Measurements from ENCODE around the gene LRRC49.
"Not testable (repeated sequence)": the region's sequence is repeated elsewhere in the genome, so short reads cannot be mapped to it uniquely, and the experiment has no call there.

LRRC49 gene

DNA sequence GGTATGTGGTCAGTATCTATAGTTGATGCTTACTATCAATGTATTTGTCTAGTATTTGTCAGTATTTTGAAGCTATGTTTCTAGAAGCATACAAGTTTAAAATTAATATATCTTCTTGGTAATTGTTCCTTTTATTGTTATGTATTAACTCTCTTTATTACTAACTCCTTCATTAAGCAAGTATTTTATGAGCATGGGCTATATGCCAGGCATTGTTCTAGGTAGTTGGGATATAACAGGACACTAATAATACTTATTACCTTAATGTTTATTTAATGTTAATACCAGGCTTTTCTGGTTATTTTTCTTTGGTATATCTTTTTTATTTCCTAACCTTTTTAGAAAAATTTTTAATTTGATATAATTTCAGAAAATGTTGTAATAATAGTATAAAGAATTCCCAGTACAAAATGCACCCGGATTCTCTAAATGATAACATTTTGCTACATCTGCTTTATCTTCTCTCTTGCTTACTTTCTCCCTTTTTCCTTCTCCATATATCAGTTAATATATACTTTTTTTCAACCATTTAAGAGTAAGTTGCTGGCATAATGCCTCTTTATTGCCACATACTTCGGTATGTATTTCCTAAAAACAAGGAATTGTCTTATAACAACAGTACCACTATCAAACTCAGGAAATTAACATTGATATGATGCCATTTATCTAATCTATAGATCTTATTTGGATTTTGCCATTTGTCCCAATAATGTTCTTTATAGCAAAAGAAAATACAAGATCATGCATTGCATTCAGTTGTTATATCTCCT lies 30.9 kb downstream of the LRRC49 start:
- DNase-seq (ENCODE audit: low read depth in 2 of 2), result no peak

DNA sequence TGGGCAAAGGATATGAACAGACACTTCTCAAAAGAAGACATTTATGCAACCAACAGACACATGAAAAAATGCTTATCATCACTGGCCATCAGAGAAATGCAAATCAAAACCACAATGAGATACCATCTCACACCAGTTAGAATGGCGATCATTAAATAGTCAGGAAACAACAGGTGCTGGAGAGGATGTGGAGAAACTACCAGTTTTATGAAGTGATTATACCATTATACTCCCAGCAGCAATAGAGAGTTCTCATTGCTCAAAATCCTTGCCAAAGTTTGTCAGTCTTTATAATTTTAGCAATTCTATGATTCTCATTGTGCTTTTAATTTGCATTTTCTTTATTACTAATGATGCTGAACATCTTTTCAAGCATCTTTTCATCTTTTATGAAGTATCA lies 34.3 kb downstream of the LRRC49 start:
- DNase-seq (ENCODE audit: low read depth in 2 of 2), result not testable (repeated sequence)

DNA sequence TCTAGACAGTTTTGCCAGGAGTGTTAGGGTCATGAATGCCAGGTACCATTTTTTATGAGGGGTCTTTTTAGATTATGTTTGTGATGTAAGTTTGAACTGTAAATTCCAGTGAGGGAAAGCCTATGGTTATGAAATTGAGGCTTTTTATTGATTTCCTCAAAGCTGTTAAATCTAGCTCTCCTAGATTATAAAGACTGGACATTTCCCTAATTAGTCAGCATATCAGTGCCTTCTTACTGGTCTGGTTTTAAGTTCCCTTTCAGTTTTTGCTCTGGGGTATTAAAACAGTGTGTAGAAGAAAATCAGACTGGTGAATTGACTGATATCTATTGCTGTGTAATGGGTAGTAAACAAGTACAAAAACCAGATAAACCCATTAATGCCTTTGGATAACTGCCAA lies 39.2 kb downstream of the LRRC49 start:
- no peak for DNase-seq (ENCODE audit: low read depth in 2 of 2)

DNA sequence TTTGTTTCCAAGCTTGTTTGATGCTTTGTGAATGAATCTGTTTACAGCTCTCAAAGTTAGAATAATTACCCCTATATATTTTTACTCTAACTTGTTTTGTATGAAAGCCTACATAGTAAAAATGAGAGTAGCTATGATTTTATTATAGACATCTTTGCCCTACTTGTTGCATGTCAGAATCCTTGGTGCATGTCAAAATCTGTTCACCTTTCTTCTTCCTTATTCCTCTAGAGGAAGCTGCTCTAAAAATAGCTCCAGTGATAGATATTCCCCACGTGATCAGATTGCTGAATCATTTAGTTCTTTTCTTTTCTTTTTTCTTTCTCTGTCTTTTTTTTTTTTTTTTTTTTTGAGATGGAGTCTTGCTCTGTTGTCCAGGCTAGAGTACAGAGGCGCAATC lies 39.8 kb downstream of the LRRC49 start:
- no peak for DNase-seq (ENCODE audit: low read depth in 2 of 2)

DNA sequence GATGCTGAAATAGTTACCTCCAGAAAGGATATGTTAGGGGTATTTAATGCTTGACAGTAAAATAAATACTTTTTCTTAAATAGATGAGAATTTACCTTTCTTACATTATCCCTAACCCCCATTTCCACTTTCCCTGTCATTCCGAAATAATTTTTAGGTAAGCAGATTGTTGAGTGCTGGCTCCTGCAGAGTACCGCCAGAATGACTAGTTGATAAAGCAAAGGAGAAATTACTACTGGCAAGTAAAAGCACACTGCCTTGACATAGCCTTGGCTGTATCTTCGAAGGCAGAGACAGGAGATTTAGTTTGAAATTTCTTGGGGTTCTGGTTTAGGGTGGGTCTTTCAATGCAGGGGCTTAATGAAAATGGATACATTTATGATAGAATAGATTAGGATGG lies 40.8 kb downstream of the LRRC49 start:
- no peak for DNase-seq (ENCODE audit: low read depth in 2 of 2)

DNA sequence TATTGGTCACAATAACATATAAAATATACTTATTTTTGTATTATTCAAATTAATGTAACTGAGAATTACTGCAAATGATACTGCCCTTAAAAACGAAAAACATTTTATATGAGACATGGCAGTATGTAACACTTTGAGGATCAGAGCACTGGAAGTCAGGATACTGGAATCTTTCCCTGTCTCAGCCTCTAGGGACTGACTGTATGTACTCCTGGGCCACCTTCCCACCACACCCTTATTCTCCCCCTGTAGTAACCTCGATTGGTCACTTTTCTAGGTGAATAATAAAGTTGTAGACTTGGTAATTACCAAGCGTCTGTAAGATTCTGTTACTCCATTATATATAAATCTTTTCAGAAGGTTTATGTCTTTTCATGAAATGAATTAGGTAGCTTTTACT lies 43.0 kb downstream of the LRRC49 start:
- DNase-seq (ENCODE audit: low read depth in 2 of 2), result no peak

DNA sequence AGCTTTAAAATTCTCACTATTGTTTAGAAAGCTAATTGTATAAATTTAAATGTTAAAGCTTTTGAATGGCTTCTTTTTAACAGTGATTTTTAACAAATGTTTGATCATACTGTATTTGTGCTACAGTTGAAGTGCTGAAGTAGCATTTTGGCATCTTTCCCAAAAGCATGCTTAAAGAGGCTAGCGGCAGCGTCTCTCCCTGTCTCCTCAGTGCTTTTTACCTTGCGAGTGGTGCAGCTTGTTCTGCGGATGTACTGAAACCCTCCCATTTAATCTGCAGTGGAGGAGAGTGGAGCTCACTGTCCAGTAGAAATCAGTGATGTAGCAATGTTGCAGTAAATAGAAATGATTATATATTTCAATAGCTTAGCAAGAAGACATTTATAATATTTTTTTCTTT lies 43.7 kb downstream of the LRRC49 start:
- DNase-seq (ENCODE audit: low read depth in 2 of 2), result no peak

DNA sequence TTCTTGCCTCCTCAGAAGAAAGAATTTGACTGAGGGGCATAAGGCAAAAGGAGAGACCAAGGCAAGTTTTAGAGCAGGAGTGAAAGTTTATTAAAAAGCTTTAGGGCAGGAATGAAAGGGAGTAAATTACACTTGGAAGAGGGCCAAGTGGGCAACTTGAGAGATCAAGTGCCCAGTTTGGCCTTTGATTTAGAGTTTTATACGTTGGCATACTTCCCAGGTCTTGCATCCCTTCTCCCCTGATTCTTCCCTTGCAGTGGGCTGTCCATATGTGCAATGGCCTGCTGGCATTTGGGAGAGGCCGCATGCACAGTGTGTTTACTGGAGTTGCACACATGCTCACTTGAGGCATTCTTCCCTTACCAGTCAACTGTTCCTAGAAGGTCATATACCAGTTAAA lies 50.7 kb downstream of the LRRC49 start:
- not testable (repeated sequence) for DNase-seq (ENCODE audit: low read depth in 2 of 2)

DNA sequence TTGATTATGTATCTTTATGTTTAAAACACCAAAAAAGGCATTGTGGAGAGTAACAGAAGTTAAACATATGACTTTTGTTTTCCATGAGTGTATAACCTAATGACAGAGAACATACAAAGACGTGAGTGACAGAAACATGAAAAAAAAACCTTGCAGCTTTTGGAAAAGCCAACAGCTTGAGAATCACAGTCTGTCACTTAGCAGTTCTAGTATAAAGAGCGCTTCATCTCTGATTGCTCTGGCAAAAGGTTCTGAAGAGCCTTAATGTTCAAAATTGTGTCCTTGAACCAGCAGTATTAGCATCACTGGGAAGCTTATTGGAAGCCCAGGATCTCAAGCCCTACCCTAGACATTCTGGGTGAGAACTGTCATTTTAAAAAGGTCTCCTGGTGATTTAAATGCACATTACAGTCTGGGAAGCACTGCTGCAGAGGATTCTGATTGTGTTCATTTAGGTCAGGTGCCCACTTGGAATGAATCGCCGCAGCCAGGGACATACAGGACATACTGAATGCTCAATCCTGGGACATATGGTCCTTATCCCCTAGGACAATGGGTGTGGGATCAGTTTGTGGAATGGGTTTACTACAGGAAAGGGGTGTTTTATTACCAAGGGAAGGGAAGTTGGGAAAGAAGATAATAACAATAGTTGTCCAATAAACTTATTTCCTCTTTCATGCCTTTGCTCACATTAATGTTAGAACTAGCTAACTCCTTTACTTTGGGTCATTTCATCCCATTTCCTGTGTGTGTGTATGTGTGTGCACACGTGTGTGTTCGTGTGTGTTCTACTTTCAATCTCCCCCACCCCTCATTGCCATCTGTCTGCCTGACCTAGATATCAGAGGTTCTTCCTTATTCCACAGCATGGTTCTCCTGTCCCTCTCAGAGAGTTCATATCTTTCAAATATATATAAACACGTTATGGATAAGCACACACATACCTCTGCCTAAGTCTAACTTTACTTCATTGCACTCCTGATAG lies 55.0 kb downstream of the LRRC49 start:
- no peak for DNase-seq (ENCODE audit: low read depth in 2 of 2)

DNA sequence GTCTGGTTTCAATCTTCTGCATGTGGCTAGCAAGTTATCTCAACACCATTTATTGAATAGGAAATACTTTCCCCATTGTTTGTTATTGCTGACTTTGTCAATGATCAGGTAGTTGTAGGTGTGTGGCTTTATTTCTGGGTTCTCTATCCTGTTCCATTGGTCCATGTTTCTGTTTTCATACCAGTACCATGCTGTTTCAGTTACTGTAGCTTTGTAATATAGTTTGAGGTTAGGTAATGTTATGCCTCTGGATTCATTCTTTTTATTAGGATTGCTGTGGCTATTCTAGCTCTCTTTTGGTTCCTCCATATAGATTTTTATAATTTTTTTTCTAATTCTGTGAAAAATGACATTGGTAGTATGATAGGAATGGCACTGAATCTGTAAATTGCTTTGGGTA lies 58.3 kb downstream of the LRRC49 start:
- DNase-seq (ENCODE audit: low read depth in 2 of 2), result no peak

DNA sequence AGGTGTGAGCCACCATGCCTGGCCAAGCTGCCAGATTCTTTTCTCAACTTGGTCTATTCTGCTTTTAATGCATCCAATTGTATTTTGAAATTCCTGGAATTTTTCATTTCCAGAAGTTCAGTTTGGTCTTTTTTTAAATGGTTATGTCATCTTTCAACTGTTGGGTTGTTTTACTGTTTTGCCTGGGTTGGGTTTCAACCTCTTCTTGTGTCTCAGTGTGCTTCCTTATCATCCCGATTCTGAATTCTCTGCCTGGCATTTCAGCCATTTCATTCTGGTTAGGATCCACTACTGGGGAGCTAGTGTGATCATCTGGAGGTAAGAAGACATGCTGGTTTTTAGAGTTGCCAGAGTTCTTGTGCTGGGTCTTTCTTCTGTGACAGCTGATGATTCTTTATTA lies 61.5 kb downstream of the LRRC49 start:
- no peak for DNase-seq (ENCODE audit: low read depth in 2 of 2)

DNA sequence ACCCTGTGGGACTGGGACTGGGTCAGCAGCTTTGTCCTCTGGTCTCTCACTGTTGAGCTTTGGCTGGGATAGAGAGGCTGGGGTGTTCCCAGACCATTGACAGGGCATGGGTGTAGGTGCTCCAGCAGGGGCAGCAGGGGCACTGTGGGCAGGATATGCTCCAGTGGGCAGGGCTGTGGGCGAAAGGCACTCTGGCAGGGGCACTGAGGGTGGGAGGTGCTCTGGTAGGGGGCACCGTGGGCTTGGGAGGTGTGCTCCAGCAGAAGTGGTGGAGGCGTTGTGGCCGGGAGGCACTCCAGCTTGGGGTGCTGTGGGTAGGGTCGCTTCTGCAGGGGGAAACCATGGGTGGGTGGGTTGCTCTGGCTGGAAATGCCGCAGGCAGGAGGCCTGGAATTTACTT lies 62.1 kb downstream of the LRRC49 start:
- no peak for DNase-seq (ENCODE audit: low read depth in 2 of 2)

DNA sequence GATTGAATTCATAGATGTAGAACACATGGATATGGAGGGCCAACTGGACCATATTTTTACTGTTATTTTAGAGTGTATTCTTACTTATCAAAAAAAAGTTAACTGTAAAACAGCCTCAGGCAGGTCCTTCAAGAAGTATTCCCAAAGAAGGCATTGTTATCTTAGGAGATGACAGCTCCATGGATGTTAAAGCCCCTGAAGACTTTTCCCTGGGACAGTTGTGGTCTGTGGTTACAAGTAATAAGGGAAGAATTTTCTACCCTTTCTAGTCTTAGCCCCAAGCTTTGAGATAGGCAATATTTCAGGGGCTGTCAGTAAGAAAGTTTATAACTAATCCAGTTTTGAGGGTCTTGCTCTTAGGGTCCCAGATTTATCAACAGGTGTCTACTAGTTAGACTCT lies 62.5 kb downstream of the LRRC49 start:
- no peak for DNase-seq (ENCODE audit: low read depth in 2 of 2)

DNA sequence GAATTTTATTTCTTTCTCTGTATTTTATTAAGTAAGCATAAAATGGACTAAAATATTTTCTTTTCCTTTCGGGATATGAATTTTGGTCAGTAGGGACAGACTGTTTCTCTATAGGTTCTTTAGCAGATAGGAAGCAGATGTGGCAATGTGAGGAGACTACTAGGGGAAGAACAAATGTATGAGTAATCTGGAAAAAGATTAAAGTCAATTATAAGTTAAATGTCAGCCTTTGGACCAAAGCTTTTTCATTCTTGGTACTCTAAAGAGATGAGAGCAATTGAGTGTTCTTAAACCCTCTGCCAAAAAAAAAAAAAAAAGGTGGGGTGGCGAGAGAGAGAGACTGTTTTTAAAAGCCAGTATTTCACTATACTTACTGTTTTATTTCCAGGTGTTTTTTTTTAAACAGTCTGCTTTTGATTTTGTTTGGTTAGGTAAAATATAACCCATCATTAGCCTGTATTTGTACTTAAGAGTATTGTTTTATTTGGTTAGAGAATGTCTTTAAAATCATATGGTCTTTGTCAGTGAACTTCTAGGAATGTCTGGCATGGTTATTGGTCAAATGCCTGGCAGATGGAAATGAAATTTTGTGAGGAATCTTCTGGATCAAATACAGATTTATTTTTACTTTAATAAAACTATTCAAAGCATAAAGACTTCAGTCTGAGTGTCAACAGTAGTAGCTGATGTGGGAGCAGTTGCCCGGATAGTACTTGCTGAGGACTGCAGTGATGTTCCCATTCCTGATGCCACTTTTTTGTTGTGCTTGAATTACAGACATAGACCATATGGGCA lies 63.8 kb downstream of the LRRC49 start:
- no peak for DNase-seq (ENCODE audit: low read depth in 2 of 2)

DNA sequence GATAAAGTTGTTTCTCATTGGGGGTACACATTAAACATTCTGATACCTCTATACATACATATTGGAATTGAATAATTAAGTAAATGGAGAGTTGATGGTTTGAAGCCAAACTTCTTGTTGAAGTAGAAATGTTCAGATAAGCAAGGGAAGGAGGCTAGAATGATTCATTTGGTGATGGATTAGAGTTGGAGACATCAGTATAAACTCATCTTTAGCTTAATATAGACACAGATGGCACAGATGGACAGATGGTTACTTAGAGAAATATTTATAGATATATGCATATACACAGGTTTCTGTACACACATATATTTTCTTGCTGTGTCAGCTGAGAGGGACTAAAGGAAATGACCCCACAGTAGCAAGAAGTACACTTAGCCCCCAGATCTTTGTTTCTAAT lies 69.5 kb downstream of the LRRC49 start:
- DNase-seq (ENCODE audit: low read depth in 2 of 2), result no peak

DNA sequence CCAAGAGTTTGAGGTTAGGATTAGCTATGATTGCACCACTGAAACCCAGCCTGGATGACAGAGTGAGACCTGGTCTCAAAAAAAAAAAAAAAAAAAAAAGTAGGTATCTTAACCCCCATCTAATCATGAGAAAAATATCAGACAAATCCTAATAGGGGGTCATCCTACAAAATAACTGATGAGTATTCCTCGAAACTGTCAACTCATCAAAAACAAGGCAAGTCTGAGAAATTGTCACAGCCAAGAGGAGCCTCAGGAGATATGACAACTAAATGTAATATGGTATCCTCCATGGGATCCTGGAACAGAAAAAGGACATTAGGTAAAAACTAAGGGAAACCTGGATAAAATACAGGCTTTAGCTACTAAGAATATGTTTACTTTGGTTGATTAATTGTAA lies 70.6 kb downstream of the LRRC49 start:
- no peak for DNase-seq (ENCODE audit: low read depth in 2 of 2)

DNA sequence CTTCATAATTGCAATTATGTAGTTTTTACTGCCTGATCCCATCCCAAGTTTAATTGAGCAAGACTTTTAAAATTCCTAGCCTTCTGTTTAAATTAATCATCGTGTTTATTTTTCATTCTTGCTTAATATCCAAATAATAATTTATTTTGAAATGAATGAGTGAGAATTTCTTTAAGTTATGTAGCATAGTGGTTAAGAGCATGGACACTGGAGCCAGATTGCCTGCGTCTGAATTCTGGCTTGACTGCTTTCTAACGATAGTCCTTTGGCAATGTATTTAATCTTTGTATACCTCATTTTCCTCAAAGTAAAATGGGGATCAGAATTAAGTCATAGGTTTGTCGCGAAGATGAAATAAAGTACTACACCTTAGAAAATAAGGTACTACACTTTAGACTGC lies 71.4 kb downstream of the LRRC49 start:
- no peak for DNase-seq (ENCODE audit: low read depth in 2 of 2)

DNA sequence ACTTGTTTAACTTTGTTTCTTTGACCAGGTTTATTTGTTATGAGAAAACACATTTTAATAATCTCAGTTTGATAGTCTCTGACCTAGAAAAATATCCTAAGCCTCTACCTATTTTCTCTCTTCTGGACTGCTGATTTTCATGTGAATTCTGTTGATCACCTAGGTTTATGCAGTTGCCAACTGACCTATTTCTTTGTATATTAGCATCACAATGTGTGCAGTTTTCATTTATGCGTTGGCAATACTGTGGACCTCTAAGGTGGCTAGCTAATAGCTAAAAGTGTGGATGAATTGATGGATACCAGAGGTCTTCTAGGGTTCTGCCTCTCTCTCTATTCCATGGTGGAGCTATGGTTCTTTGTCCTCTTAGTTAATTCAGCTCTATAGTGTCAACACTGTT lies 72.1 kb downstream of the LRRC49 start:
- no peak for DNase-seq (ENCODE audit: low read depth in 2 of 2)

DNA sequence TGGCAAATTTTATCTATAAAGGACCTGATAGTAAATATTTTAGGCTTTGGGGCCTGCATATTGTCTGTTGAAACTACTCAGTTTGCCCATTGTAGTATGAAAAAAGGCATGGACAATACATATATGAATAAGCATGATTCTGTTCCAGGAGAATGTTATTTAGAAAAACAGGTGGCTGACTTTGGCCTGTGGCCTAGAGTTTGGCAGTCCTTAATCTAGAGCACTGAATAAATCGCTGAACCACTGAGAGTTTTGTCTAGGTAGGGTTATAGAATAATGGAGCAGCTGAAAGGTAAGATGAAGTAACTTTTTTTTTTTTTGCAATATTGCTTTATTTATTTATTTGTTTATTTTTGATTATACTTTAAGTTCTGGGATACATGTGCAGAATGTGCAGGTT lies 75.0 kb downstream of the LRRC49 start:
- no peak for DNase-seq (ENCODE audit: low read depth in 2 of 2)

DNA sequence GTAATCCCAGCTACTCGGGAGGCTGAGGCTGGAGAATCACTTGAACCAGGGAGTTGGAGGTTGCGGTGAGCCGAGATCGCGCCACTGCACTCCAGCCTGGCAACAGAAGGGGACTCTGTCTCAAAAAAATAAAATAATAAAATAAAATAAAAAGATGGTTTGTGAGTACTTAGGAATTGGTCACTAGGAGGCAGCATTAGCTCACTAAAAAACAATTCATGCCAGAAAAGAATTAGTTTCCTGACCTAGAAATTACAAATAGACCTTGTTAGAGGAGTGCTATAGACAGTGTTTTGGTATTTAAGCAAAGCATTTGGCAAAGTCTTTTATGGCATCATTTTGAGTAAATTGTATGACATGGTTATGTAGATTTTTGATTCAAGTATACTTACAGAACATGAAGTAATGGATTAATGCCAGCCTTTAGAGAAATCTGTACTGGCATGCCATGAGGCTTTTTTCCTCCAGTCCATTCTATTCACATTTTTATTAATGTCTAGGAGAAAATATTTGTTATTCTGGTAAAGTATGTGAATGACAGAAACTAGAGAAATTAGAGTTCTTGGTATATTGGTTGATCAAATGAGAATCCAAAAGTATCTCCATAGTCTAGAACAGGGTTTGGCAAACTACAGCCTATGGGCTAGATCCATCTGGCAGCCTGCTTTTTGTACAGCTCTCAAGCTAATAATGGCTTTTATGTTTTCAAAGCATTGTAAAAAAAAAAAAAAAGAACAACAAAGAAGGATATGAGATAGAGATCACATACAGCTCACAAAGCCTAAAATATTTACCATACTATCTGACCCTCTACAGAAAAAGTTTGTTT lies 81.6 kb downstream of the LRRC49 start:
- no peak for DNase-seq (ENCODE audit: low read depth in 2 of 2)

DNA sequence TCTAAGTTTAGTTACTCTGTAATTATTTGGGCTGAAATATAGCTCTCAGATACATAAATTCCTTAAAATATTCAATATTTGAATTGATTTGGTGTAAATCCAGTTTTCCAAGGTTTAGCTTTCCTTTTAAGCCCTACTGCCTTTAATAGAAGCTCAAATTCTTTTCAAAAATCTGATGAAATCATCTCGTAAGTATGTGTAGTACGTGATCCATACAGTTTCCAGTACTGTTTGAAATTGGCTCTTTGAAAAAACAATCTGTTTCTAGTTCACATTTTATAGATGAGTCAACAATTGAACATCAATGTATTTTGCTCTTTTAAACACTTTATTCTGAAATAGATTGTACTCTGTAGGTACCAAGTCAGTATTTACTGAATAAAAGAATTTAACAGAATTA lies 84.2 kb downstream of the LRRC49 start:
- no peak for DNase-seq (ENCODE audit: low read depth in 2 of 2)

Measured in stimulated activated CD4-positive, alpha-beta T cell treated with anti-CD3 and anti-CD28 coated beads, Interleukin-15, amount 100 ng/mL, for 48 hours (primary cell).